ENCODE results near the gene ZDHHC7. TPM values are rescaled to one million over a fixed set of nuclear protein-coding genes. Genes with fewer than 3 reads are reported as not detected.

Gene ZDHHC7
- total RNA-seq, 4 donors from 2014 or later, result 49.8 to 59.2 (median 54.3) TPM

- no peaks in the 10 kb centered on the region for H3K9me3 ChIP-seq
- H3K4me1 ChIP-seq, result peaks cover 8 to 46% of the 10 kb centered on the region in 2 donors
- WGBS, 2 donors, result 92 to 97% methylated on average over 8 of the region's 8 CpGs
- H3K36me3 ChIP-seq, result no peaks in the 10 kb centered on the region
- no peak overlapping the region for H3K4me3 ChIP-seq (replicated peaks in 1 of 3)
- H3K27me3 ChIP-seq, result no peaks in the 10 kb centered on the region
- TF ChIP-seq CTCF (IDR thresholded peaks at IDR 0.05) (no peak), POLR2A (IDR thresholded peaks at IDR 0.05) (no peak)
- DNase-seq, result no peak
- H3K27ac ChIP-seq, result no peak overlapping the region
- intact Hi-C loops (cut with DNase I), result no loop called here
Measured at GRCh38 chr16:84995663-84996062, 15.7 kb downstream of the ZDHHC7 start.

- intact Hi-C loops (cut with DNase I), result no loop called here
- no peak for DNase-seq
- peaks cover 7 to 28% of the 10 kb centered on the region in 2 donors for H3K4me1 ChIP-seq
- TF ChIP-seq CTCF (IDR thresholded peaks at IDR 0.05), result no peak
- TF ChIP-seq POLR2A (IDR thresholded peaks at IDR 0.05), result no peak
- no peaks in the 10 kb centered on the region for H3K27me3 ChIP-seq
- H3K27ac ChIP-seq, result peak overlapping the region; percentile 53 to 76 (median 58)
- no peaks in the 10 kb centered on the region for H3K9me3 ChIP-seq
- WGBS, 2 donors, result 61 to 69% methylated on average over 8 of the region's 8 CpGs
- peaks cover 14 to 15% of the 10 kb centered on the region in 2 donors for H3K36me3 ChIP-seq
- no peak overlapping the region for H3K4me3 ChIP-seq (replicated peaks in 1 of 3)
Measured at GRCh38 chr16:84993926-84994325, 17.4 kb downstream of the ZDHHC7 start.

- TF ChIP-seq CTCF (IDR thresholded peaks at IDR 0.05), result no peak
- TF ChIP-seq POLR2A (IDR thresholded peaks at IDR 0.05), result no peak
- no peak for DNase-seq
- Histone ChIP-seq H3K9me3 (no peaks in the 10 kb centered on the region), H3K27ac (no peak overlapping the region), H3K4me1 (peaks cover 7 to 25% of the 10 kb centered on the region in 2 donors), H3K27me3 (no peaks in the 10 kb centered on the region), H3K4me3 (replicated peaks in 1 of 3) (no peak overlapping the region), H3K36me3 (peaks cover 24% of the 10 kb centered on the region in 2 donors)
- 76 to 79% methylated on average over 3 of the region's 3 CpGs for WGBS, 2 donors
- intact Hi-C loops (cut with DNase I), result no loop called here
Measured at GRCh38 chr16:84992717-84993075, 18.6 kb downstream of the ZDHHC7 start.

GRCh38 chr16:84990782-84991181 lies 20.6 kb downstream of the ZDHHC7 start:
- intact Hi-C loops (cut with DNase I), result no loop called here
- Histone ChIP-seq H3K27me3 (no peaks in the 10 kb centered on the region), H3K4me3 (replicated peaks in 1 of 3) (no peak overlapping the region), H3K36me3 (peaks cover 24 to 33% of the 10 kb centered on the region in 2 donors), H3K4me1 (peaks cover 7 to 25% of the 10 kb centered on the region in 2 donors), H3K27ac (no peak overlapping the region), H3K9me3 (no peaks in the 10 kb centered on the region)
- DNase-seq, result no peak
- 94 to 96% methylated on average over 9 of the region's 9 CpGs for WGBS, 2 donors
- TF ChIP-seq POLR2A (IDR thresholded peaks at IDR 0.05) (no peak), CTCF (IDR thresholded peaks at IDR 0.05) (no peak)

- peaks cover 24 to 33% of the 10 kb centered on the region in 2 donors for H3K36me3 ChIP-seq
- H3K27ac ChIP-seq, result no peak overlapping the region
- no peak for DNase-seq
- H3K4me1 ChIP-seq, result peaks cover 7 to 23% of the 10 kb centered on the region in 2 donors
- 86 to 91% methylated on average over 24 to 27 of the region's 27 CpGs for WGBS, 2 donors
- no peak for TF ChIP-seq POLR2A (IDR thresholded peaks at IDR 0.05)
- TF ChIP-seq CTCF (IDR thresholded peaks at IDR 0.05), result no peak
- no peaks in the 10 kb centered on the region for H3K9me3 ChIP-seq
- no peaks in the 10 kb centered on the region for H3K27me3 ChIP-seq
- H3K4me3 ChIP-seq (replicated peaks in 1 of 3), result no peak overlapping the region
- intact Hi-C loops (cut with DNase I), result no loop called here
Measured at GRCh38 chr16:84989749-84990620, 21.4 kb downstream of the ZDHHC7 start.

Measured in thyroid gland (tissue), 4 donors.